IMR-90 (cell line): ENCODE measurements around the gene ABLIM3. TPM values are rescaled to one million over a fixed set of nuclear protein-coding genes. Genes with fewer than 3 reads are reported as not detected.

Source experiments
- ATAC-seq: fragments of 200-7000 bp; cut with Tn5 transposase; 2 replicates; pipeline ENCODE4 v1.9.1; 2020; ENCODE audit warnings: low read depth, mild to moderate bottlenecking, moderate library complexity
- BruUV-seq: library from RNA; stranded (reverse); fragments of 400-500 nt; replicated peaks from 2 replicates; lab custom pipeline; 2021; lab: Mats Ljungman, UMichigan
- CTCF ChIA-PET: fragments of 300-600 bp; formaldehyde crosslinking; extraction: SDS; loops from one replicate; lab custom pipeline; 2021; ENCODE audit warnings: antibody characterized with exemption; lab: Yijun Ruan, JAX
- POLR2A ChIA-PET: fragments of 300-600 bp; sonication (Branson Sonifier 250); formaldehyde crosslinking; loops from one replicate; lab custom pipeline; 2022; ENCODE audit warnings: antibody characterized with exemption; ENCODE audit not compliant: unreplicated experiment; lab: Charles Lee
- DNase-seq: peaks from one replicate; pipeline ENCODE4 v3.0.0; 2013
- H2AFZ ChIP-seq: replicated peaks from 2 replicates; pipeline ENCODE3; 2013; ENCODE audit warnings: low read length, mild to moderate bottlenecking; ENCODE audit not compliant: poor library complexity
- H2AK5ac ChIP-seq: 2 replicates; pipeline ENCODE4 v1.6.1; 2013; ENCODE audit warnings: low read depth, low read length, inconsistent platforms
- H2AK9ac ChIP-seq: replicated peaks from 2 replicates; pipeline ENCODE3; 2013; ENCODE audit warnings: mild to moderate bottlenecking, low read depth, low read length, moderate library complexity; ENCODE audit not compliant: poor library complexity
- H2BK120ac ChIP-seq: 2 replicates; pipeline ENCODE4 v1.6.1; 2013; ENCODE audit warnings: low read depth, low read length, inconsistent platforms
- H2BK15ac ChIP-seq: 3 replicates; pipeline ENCODE4 v1.6.1; 2013; ENCODE audit warnings: low read depth, low read length, inconsistent platforms
- H2BK20ac ChIP-seq: 2 replicates; pipeline ENCODE4 v1.6.1; 2013; ENCODE audit warnings: low read depth, mild to moderate bottlenecking, inconsistent platforms, low read length, moderate library complexity
- H2BK5ac ChIP-seq: 2 replicates; pipeline ENCODE4 v1.6.1; 2013; ENCODE audit warnings: mild to moderate bottlenecking, low read depth, low read length, inconsistent platforms; ENCODE audit not compliant: poor library complexity, severe bottlenecking
- H3K14ac ChIP-seq: replicated peaks from 2 replicates; pipeline ENCODE4 v1.6.1; 2013; ENCODE audit warnings: low read depth, low read length, inconsistent platforms
- H3K18ac ChIP-seq: 2 replicates; pipeline ENCODE4 v1.6.1; 2013; ENCODE audit warnings: low read depth, low read length, control low read depth
- H3K23ac ChIP-seq: 2 replicates; pipeline ENCODE4 v1.6.1; 2013; ENCODE audit warnings: low read depth, low read length, inconsistent platforms
- H3K27ac ChIP-seq: 2 replicates; pipeline ENCODE4 v1.5.1; 2013; ENCODE audit warnings: mild to moderate bottlenecking, control low read depth, low read length; ENCODE audit not compliant: insufficient read depth
- H3K27me3 ChIP-seq: 2 replicates; pipeline ENCODE4 v1.6.1; 2013; ENCODE audit warnings: low read length; ENCODE audit not compliant: control insufficient read depth, insufficient read depth
- H3K36me3 ChIP-seq: 2 replicates; pipeline ENCODE4 v1.6.1; 2013; ENCODE audit warnings: low read length, mixed read lengths; ENCODE audit not compliant: control insufficient read depth, insufficient read depth
- H3K4ac ChIP-seq: 2 replicates; pipeline ENCODE4 v1.6.1; 2013; ENCODE audit warnings: low read depth, low read length, inconsistent platforms
- H3K4me1 ChIP-seq: 2 replicates; pipeline ENCODE4 v1.6.1; 2013; ENCODE audit warnings: low read length, mixed read lengths; ENCODE audit not compliant: control insufficient read depth, insufficient read depth
- H3K4me2 ChIP-seq: 2 replicates; pipeline ENCODE4 v1.6.1; 2013; ENCODE audit warnings: low read depth, mild to moderate bottlenecking, control low read depth, low read length, moderate library complexity
- H3K4me3 ChIP-seq: 2 replicates; pipeline ENCODE4 v1.5.1; 2013; ENCODE audit warnings: low read depth, mild to moderate bottlenecking, control low read depth, low read length, moderate library complexity; ENCODE audit not compliant: insufficient read depth
- H3K56ac ChIP-seq: 2 replicates; pipeline ENCODE4 v1.6.1; 2013; ENCODE audit warnings: low read length, inconsistent platforms; ENCODE audit not compliant: insufficient read depth; ENCODE audit errors: extremely low read depth
- H3K79me1 ChIP-seq, 2 experiments: 2 replicates each; pipeline ENCODE4 v1.6.1; 2013; ENCODE audit warnings: low read length in 2 of 2, inconsistent platforms in 1 of 2, low read depth in 1 of 2
- H3K9ac ChIP-seq: 2 replicates; pipeline ENCODE4 v1.6.1; 2013; ENCODE audit warnings: low read depth, low read length, control low read depth
- H3K9me1 ChIP-seq: 2 replicates; pipeline ENCODE4 v1.6.1; 2013; ENCODE audit warnings: low read length, inconsistent platforms; ENCODE audit not compliant: insufficient read depth
- H3K9me3 ChIP-seq: 2 replicates; pipeline ENCODE4 v1.6.1; 2013; ENCODE audit warnings: low read length; ENCODE audit not compliant: control insufficient read depth, insufficient read depth
- H4K20me1 ChIP-seq: 2 replicates; pipeline ENCODE4 v1.6.1; 2013; ENCODE audit warnings: low read length, inconsistent platforms; ENCODE audit not compliant: insufficient read depth
- H4K5ac ChIP-seq: 2 replicates; pipeline ENCODE4 v1.6.1; 2013; ENCODE audit warnings: mild to moderate bottlenecking, low read depth, low read length, control low read depth
- H4K8ac ChIP-seq, 2 experiments: 2 replicates each; pipeline ENCODE4 v1.6.1; 2013; ENCODE audit warnings: low read depth in 2 of 2, low read length in 2 of 2, control low read depth in 1 of 2, inconsistent platforms in 1 of 2
- H4K91ac ChIP-seq: 2 replicates; pipeline ENCODE4 v1.6.1; 2013; ENCODE audit warnings: low read depth, low read length, inconsistent platforms; ENCODE audit not compliant: insufficient read depth
- CEBPB ChIP-seq: IDR thresholded peaks from 2 replicates; pipeline ENCODE4 v1.6.1; 2012; ENCODE audit warnings: low read depth, low read length, improper control_type of control experiment
- CHD1 ChIP-seq: IDR thresholded peaks from 2 replicates; pipeline ENCODE4 v1.6.1; 2012; ENCODE audit warnings: low read depth, low read length, improper control_type of control experiment
- MAFK ChIP-seq: IDR thresholded peaks from 2 replicates; pipeline ENCODE4 v1.6.1; 2012; ENCODE audit warnings: low read depth, low read length, improper control_type of control experiment
- MAZ ChIP-seq: IDR thresholded peaks from 2 replicates; pipeline ENCODE4 v1.6.1; 2012; ENCODE audit warnings: low read depth, mild to moderate bottlenecking, low read length, improper control_type of control experiment, moderate library complexity, borderline replicate concordance
- NFE2L2 ChIP-seq: fragments of 150-350 bp; IDR thresholded peaks from 2 replicates; pipeline ENCODE4 v1.6.1; 2016; ENCODE audit warnings: low read depth, mild to moderate bottlenecking, low read length
- RFX5 ChIP-seq: IDR thresholded peaks from 2 replicates; pipeline ENCODE4 v1.8.0; 2012; ENCODE audit warnings: low read depth, mild to moderate bottlenecking, low read length, moderate library complexity
- SMC3 ChIP-seq: fragments of 150-350 bp; IDR thresholded peaks from 2 replicates; pipeline ENCODE4 v1.6.1; 2016; ENCODE audit warnings: low read depth, mild to moderate bottlenecking, antibody characterized with exemption, low read length, moderate library complexity
- WGBS, 2 experiments: methylation state at CpG; one replicate each; pipeline versions ENCODE4 v1.1.5 to v1.1.7; 2013; ENCODE audit warnings: missing lambda C conversion rate in 2 of 2; ENCODE audit not compliant: insufficient read length in 1 of 2; ENCODE audit errors: extremely low coverage in 2 of 2; 5-methylcytosine and 5-hydroxymethylcytosine counted together
- dilution Hi-C: fragments of 300-500 bp; cut with HindIII; formaldehyde crosslinking; loops from one replicate; pipeline ENCODE4 v1.14.3; 2018; ENCODE audit warnings: low sequenced_read_pairs; ENCODE audit not compliant: unreplicated experiment
- in situ Hi-C: fragments of 300-500 bp; cut with MboI; formaldehyde crosslinking; loops from 3 replicates; pipeline ENCODE4 v1.14.3; 2019; ENCODE audit warnings: low sequenced_read_pairs, inconsistent platforms, mixed read lengths
- intact Hi-C: fragments of 100-400 bp; cut with micrococcal nuclease; formaldehyde crosslinking; loops from 2 replicates; pipeline ENCODE4 v1.10.0; 2022
- polyA plus RNA-seq, 3 experiments: library from polyadenylated mRNA; depleted of rRNA; stranded (reverse); fragments of >200 nt; gene quantifications; 2 replicates each; pipeline ENCODE4 v1.2.3, GENCODE V29; 2012; ENCODE audit warnings: low replicate concordance in 1 of 3
- total RNA-seq: library from RNA; depleted of rRNA; stranded (reverse); fragments of >200 nt; gene quantifications from 2 replicates; pipeline ENCODE4 v1.2.3, GENCODE V29; 2012
- TF ChIP-seq, protein P1 (sequence below): fragments of 150-350 bp; IDR thresholded peaks from 2 replicates; pipeline ENCODE4 v1.6.1; 2016; ENCODE audit warnings: low read depth, mild to moderate bottlenecking, low read length, moderate library complexity, borderline replicate concordance
- TF ChIP-seq, protein P2 (sequence below): fragments of 150-350 bp; IDR thresholded peaks from 2 replicates; pipeline ENCODE4 v1.6.1; 2017; ENCODE audit warnings: mild to moderate bottlenecking, antibody characterized with exemption, low read length, low read depth
- TF ChIP-seq, protein P3 (sequence below): conservative IDR thresholded peaks from 2 replicates; pipeline ENCODE4 v1.5.1; 2012; ENCODE audit warnings: mild to moderate bottlenecking, low read depth, low read length, improper control_type of control experiment

ABLIM3 gene
- total and polyA plus RNA-seq, 2 of the 4 experiments (the other 2 are of a cell fraction), result 33.3 to 69.9 TPM

DNA sequence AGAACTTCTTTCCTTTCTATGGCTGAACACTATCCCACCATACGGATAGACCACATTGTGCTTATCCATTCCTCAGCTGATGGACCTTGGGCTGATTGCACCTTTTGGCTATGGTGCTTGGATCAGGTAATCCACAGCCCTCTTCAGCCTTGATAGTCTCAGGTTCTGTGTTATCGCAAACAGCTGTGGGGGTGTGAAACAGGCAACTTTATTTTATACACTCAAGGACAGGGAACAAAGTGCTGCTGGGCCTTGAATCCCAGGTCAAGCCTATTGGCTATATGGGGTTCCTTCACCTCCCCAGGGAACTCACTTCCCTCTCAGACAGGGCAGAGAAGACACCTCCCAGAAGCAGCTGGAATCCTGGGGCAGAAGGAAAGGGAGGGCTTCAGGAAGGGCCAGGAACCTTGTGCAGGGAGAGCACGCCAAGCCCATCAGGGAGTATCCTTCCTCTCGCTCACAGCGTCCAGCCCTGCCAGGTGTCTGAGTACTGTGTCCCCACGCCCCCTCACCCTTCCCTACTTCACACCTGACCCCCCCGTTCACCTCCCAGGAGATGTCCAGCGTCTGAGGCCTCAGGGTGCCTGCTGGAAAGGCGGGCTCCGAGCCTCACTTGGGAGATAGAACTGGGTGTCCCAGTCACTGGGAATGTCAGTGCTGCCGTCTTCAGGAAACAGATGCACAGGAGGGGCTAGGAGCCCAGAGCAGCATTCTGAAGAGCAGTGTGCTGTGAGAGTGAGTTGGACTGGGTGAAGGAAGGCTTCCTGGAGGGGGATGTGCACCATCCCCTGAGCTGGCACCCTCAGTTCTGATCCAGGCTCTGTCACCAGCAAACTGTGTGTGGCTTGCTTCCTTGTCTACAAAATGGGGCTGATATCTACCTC is 163.1 kb downstream of the ABLIM3 start (continued):
- TF ChIP-seq MAZ, result no peak

DNA sequence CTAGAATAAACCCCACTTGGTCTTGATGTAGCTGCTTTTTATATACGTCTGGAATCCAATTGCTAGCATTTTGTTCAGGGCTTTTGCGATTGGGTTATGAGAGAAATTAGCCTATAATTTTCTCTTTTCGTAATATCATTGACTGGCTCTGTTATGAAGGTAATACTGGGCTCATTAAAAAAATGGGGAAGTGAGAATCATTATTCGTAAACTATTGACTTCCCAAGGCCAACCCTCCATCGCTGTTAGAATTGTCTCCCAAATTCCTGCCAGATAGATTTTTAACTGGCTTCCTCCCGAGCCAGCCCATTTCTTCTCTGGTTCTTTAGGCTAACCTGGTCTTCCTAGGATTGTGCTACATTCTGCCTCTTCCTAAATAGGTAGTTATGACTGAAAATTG is 168.1 kb downstream of the ABLIM3 start:
- BruUV-seq, result no TSS peak
- H3K23ac ChIP-seq, result no peak overlapping the region
- H2BK120ac ChIP-seq, result no peak overlapping the region
- no peak overlapping the region for H3K4ac ChIP-seq
- TF ChIP-seq NFE2L2, result no peak
- TF ChIP-seq SMC3, result no peak
- TF ChIP-seq, protein P1, sequence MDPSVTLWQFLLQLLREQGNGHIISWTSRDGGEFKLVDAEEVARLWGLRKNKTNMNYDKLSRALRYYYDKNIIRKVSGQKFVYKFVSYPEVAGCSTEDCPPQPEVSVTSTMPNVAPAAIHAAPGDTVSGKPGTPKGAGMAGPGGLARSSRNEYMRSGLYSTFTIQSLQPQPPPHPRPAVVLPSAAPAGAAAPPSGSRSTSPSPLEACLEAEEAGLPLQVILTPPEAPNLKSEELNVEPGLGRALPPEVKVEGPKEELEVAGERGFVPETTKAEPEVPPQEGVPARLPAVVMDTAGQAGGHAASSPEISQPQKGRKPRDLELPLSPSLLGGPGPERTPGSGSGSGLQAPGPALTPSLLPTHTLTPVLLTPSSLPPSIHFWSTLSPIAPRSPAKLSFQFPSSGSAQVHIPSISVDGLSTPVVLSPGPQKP, result no peak
- TF ChIP-seq RFX5, result no peak
- TF ChIP-seq, protein P2, sequence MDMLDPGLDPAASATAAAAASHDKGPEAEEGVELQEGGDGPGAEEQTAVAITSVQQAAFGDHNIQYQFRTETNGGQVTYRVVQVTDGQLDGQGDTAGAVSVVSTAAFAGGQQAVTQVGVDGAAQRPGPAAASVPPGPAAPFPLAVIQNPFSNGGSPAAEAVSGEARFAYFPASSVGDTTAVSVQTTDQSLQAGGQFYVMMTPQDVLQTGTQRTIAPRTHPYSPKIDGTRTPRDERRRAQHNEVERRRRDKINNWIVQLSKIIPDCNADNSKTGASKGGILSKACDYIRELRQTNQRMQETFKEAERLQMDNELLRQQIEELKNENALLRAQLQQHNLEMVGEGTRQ, result no peak
- TF ChIP-seq, protein P3, sequence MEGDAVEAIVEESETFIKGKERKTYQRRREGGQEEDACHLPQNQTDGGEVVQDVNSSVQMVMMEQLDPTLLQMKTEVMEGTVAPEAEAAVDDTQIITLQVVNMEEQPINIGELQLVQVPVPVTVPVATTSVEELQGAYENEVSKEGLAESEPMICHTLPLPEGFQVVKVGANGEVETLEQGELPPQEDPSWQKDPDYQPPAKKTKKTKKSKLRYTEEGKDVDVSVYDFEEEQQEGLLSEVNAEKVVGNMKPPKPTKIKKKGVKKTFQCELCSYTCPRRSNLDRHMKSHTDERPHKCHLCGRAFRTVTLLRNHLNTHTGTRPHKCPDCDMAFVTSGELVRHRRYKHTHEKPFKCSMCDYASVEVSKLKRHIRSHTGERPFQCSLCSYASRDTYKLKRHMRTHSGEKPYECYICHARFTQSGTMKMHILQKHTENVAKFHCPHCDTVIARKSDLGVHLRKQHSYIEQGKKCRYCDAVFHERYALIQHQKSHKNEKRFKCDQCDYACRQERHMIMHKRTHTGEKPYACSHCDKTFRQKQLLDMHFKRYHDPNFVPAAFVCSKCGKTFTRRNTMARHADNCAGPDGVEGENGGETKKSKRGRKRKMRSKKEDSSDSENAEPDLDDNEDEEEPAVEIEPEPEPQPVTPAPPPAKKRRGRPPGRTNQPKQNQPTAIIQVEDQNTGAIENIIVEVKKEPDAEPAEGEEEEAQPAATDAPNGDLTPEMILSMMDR, result no peak
- no peak for TF ChIP-seq CEBPB
- TF ChIP-seq CHD1, result no peak
- TF ChIP-seq MAFK, result no peak
- no peak overlapping the region for H2BK15ac ChIP-seq
- ATAC-seq (no peak), DNase-seq (no peak)
- no peak overlapping the region for H2BK20ac ChIP-seq
- H3K9ac ChIP-seq, result no peak overlapping the region
- H3K56ac ChIP-seq, result no peak overlapping the region
- WGBS, 2 experiments, result no CpG with 5 or more reads among the region's 6 CpGs
- H3K27me3 ChIP-seq, result no peaks in the 10 kb centered on the region
- H3K27ac ChIP-seq, result no peak overlapping the region
- no peak overlapping the region for H4K5ac ChIP-seq
- H2AFZ ChIP-seq, result no peak overlapping the region
- no peak overlapping the region for H2AK9ac ChIP-seq
- no peak overlapping the region for H3K18ac ChIP-seq
- ChIA-PET CTCF (interaction anchor here (1.4 kb wide), 1 partner anchor 62 kb away, joined by 4 read pairs; no protein-coding TSS in a partner anchor), POLR2A (no interaction called here)
- no peaks in the 10 kb centered on the region for H4K20me1 ChIP-seq
- H2BK5ac ChIP-seq, result no peak overlapping the region
- no peaks in the 10 kb centered on the region for H3K9me3 ChIP-seq
- no peak overlapping the region for H4K8ac ChIP-seq
- no peak overlapping the region for H3K4me3 ChIP-seq
- no peaks in the 10 kb centered on the region for H3K36me3 ChIP-seq
- H2AK5ac ChIP-seq, result no peak overlapping the region
- no peak overlapping the region for H3K4me2 ChIP-seq
- no peaks in the 10 kb centered on the region for H3K79me1 ChIP-seq
- no peak overlapping the region for H4K91ac ChIP-seq
- intact Hi-C loops, result no loop called here
- 0 out of 2 replicates have a peak, but pooled peaks cover 18% of the 10 kb centered on the region for H3K9me1 ChIP-seq
- in situ Hi-C loops, result no loop called here
- H3K14ac ChIP-seq, result no peak overlapping the region
- dilution Hi-C loops, result no loop called here
- H3K4me1 ChIP-seq, result no peaks in the 10 kb centered on the region
